Activated CD8-positive, alpha-beta memory T cell treated with anti-CD3 and anti-CD28 coated beads, Interleukin-2, amount 50 U/mL, for 48 hours (primary cell): ENCODE results near the gene AMZ2.
A peak's percentile ranks its signal among the peaks of the same experiment; 100 is the strongest.

ENCODE experiments used
- DNase-seq: peaks from one replicate; pipeline ENCODE4 v3.0.0-alpha.2; 2020

Gene AMZ2

DNA sequence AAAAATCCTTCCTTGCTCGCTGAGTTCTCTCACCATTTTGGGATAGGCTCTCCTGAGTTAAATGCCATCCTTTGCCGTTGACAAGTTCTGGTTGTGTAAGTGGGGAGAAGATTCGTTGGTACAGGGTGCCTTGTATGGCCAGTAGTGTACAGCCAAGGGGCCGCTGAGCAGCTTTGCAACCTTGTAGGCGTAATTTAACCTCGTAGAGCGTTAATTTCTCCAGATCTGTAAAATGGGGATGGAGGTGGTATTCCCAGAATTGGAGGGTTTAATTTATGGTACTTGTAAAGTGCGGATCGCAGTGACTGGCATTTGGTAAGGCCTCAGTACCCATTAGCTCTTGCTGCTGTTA is 44.8 kb downstream of the AMZ2 start:
- DNase-seq = no peak

GRCh38 chr17:68293490-68294195 is 45.8 kb downstream of the AMZ2 start:
- no peak for DNase-seq

GRCh38 chr17:68294196-68294555 is 46.3 kb downstream of the AMZ2 start:
- DNase-seq = no peak

GRCh38 chr17:68294617-68295016 is 46.8 kb downstream of the AMZ2 start:
- no peak for DNase-seq

- no peak for DNase-seq
Measured at GRCh38 chr17:68295086-68295485, 47.2 kb downstream of the AMZ2 start.

DNA sequence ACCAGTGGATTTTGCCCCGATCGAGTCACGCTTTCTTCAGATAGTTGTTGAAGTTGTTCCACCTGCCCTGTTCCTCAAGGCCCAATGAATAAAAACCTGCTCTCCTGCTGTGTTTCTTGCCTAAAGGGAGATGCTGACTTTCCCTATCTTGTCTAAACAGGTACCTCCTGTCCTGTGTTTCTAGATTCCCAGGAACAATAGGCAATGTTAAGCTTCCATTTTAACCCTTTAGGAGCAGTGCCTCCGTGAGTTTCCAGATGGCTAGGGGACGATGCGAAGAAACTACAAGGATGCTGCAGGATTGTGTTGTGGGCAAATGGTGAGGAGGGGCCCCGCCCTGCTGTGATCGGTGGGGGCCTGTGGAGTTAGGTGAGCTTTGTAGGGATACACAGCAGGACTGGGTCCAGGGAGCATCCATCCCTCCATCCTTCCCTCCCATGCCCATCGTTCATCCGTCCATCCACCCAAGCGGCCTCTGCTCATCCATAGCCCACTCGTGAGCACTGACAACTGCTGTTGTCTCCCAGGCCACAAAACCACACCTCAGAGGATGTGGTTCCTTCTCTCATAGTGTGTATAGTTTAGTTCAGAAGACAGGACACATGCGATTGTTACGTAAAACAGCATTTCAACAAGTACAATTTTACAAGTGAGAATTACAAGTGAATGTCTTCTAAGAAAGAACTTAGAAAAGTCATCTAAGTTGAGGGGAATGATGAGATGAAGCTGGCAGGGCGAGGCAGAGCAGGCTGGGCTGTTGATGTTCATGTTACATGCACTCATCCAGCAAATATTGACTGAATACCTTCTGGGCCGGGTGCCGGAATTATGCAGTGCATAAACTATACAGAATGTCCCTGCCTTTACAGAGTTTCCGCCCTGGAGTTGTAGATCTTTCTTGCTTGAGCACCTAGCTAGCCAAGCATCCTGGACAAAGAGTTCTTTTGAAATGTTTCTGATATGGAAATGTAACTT is 48.7 kb downstream of the AMZ2 start:
- peak; percentile 70 for DNase-seq

DNA sequence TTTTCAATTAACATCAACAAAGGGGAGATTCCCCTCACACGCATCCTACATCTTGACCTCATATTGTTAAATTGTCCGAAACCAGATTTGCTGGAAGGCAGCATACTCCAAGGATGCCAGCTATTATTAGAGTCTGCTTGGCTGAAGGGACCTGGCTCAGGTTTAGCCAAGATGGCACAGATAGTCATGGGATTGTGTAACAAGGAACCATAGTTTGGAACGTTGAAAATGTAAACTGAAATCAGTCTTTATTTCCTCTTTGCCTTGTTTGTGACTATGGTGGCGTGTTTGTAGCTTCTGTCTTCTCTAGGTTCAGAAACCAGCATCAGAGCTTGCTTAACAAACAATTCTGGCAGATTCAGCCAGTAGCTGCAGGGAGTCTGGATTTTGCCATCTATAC is 49.4 kb downstream of the AMZ2 start:
- no peak for DNase-seq

DNA sequence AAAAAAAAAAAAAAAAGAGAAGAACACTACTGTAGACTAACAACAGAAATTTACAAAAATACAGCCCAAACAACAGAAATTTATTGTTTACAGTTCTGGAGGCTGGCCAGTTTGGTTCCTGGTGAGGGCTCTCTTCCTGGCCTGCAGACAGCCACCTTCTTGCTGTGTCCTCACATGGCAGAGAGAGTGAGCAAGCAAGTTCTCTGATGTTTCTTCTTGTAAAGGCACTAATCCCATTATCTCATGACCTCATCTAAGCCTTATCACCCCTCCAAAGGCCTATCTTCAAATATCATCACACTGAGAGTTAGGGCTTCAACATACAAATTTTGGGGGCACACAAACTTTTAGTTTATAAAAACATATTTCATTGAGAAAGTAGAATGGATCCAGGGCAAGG is 50.8 kb downstream of the AMZ2 start:
- no peak for DNase-seq

- no peak for DNase-seq
Measured at GRCh38 chr17:68299817-68300216, 52.0 kb downstream of the AMZ2 start.

DNA sequence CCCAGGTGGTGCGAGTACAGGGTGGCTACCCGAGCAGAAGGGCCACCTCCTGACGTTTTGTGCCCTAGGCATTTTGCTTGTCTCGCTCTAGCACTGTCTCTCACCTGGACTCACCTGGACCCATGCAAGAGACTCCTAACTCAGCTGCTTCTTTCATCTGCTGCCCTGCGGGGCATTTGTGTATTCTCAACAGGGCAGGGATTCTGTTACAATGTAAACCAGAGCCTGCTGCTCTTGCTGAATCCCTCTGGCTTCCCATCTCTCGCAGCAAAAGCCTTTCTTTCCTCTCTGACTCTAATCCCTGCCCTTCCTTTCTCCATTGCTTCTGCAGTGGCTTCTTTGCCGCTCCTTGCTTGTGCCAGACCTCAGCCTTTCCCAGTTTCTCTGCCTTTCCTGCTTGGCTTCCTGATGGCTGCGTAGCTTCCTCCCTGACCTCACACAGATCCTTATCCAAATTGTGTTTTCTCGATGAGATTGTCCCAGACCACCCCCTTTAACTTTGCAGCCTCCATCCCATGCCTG is 53.7 kb downstream of the AMZ2 start:
- DNase-seq = no peak

GRCh38 chr17:68302066-68302564 is 54.3 kb downstream of the AMZ2 start:
- no peak for DNase-seq

- no peak for DNase-seq
Measured at GRCh38 chr17:68302666-68303065, 54.8 kb downstream of the AMZ2 start.

GRCh38 chr17:68304706-68305105 is 56.9 kb downstream of the AMZ2 start:
- no peak for DNase-seq

GRCh38 chr17:68305142-68305541 is 57.3 kb downstream of the AMZ2 start:
- DNase-seq = no peak
